Astrocyte (in vitro differentiated cells and primary cell): Measurements from ENCODE around the gene CCDC88B. TPM values are rescaled to one million over a fixed set of nuclear protein-coding genes. Genes with fewer than 3 reads are reported as not detected.

ENCODE experiments used
- DNase-seq: peaks from one replicate; pipeline ENCODE4 v3.0.0-alpha.2; 2010; ENCODE audit warnings: low read depth
- FAIRE-seq: peaks from 2 replicates; lab custom pipeline; 2011; peaks lifted over from hg19 to GRCh38; lab: Jason Lieb, UNC
- H2AFZ ChIP-seq: 2 replicates; pipeline ENCODE4 v1.6.0; 2012; ENCODE audit warnings: low read depth, low read length, inconsistent platforms
- H3K27ac ChIP-seq: 2 replicates; pipeline ENCODE4 v1.5.1; 2011; ENCODE audit warnings: low read depth, low read length, inconsistent platforms
- H3K27me3 ChIP-seq: 2 replicates; pipeline ENCODE4 v1.6.0; 2011; ENCODE audit warnings: low read length, inconsistent platforms; ENCODE audit not compliant: insufficient read depth
- H3K36me3 ChIP-seq: 2 replicates; pipeline ENCODE4 v1.5.1; 2011; ENCODE audit warnings: low read length, inconsistent platforms; ENCODE audit not compliant: insufficient read depth
- H3K4me1 ChIP-seq: 2 replicates; pipeline ENCODE4 v1.5.1; 2011; ENCODE audit warnings: low read length, inconsistent platforms; ENCODE audit not compliant: insufficient read depth
- H3K4me2 ChIP-seq: 2 replicates; pipeline ENCODE4 v1.6.0; 2012; ENCODE audit warnings: low read length, inconsistent platforms
- H3K4me3 ChIP-seq: 2 replicates; pipeline ENCODE4 v1.5.1; 2011; ENCODE audit warnings: low read depth, mild to moderate bottlenecking, low read length, inconsistent platforms; ENCODE audit not compliant: insufficient read depth
- H3K79me2 ChIP-seq: 2 replicates; pipeline ENCODE4 v1.6.0; 2012; ENCODE audit warnings: mild to moderate bottlenecking, low read length, inconsistent platforms; ENCODE audit not compliant: insufficient read depth
- H3K9ac ChIP-seq: 2 replicates; pipeline ENCODE4 v1.6.0; 2012; ENCODE audit warnings: mild to moderate bottlenecking, low read length, inconsistent platforms
- H3K9me3 ChIP-seq: 2 replicates; pipeline ENCODE4 v1.5.1; 2012; ENCODE audit warnings: low read depth, mild to moderate bottlenecking, low read length, inconsistent platforms; ENCODE audit not compliant: insufficient read depth
- H4K20me1 ChIP-seq: 2 replicates; pipeline ENCODE4 v1.6.0; 2012; ENCODE audit warnings: low read length, inconsistent platforms; ENCODE audit not compliant: insufficient read depth
- H3K27ac Mint-ChIP-seq: one replicate; pipeline ENCODE4 v1.8.0; 2021; ENCODE audit warnings: mild to moderate bottlenecking, mixed read lengths; ENCODE audit not compliant: unreplicated experiment
- H3K27me3 Mint-ChIP-seq: one replicate; pipeline ENCODE4 v1.8.0; 2021; ENCODE audit warnings: low read depth, mixed read lengths; ENCODE audit not compliant: unreplicated experiment
- H3K36me3 Mint-ChIP-seq: one replicate; pipeline ENCODE4 v1.8.0; 2021; ENCODE audit warnings: low read depth, mixed read lengths; ENCODE audit not compliant: unreplicated experiment
- H3K4me1 Mint-ChIP-seq: one replicate; pipeline ENCODE4 v1.8.0; 2021; ENCODE audit warnings: low read depth, mixed read lengths; ENCODE audit not compliant: unreplicated experiment
- H3K4me3 Mint-ChIP-seq: one replicate; pipeline ENCODE4 v1.8.0; 2021; ENCODE audit warnings: mild to moderate bottlenecking, moderate library complexity, mixed read lengths; ENCODE audit not compliant: unreplicated experiment
- H3K9me3 Mint-ChIP-seq: one replicate; pipeline ENCODE4 v1.8.0; 2021; ENCODE audit warnings: mild to moderate bottlenecking, mixed read lengths; ENCODE audit not compliant: unreplicated experiment
- EZH2 ChIP-seq: IDR thresholded peaks from 2 replicates; pipeline ENCODE4 v1.6.1; 2012; ENCODE audit warnings: mild to moderate bottlenecking, low read length, inconsistent platforms; ENCODE audit not compliant: insufficient read depth
- total RNA-seq: library from RNA; stranded (reverse); gene quantifications from 2 replicates; pipeline ENCODE4 v1.2.1, GENCODE V29; 2021
- TF ChIP-seq, protein P1 (sequence below): IDR thresholded peaks from 2 replicates; pipeline ENCODE4 v1.5.1; 2011; ENCODE audit warnings: low read depth, mild to moderate bottlenecking, inconsistent platforms, low read length, moderate library complexity; ENCODE audit not compliant: insufficient read depth

Gene CCDC88B
- total RNA-seq, 1 donor from 2014 or later = 1.2 TPM

DNA sequence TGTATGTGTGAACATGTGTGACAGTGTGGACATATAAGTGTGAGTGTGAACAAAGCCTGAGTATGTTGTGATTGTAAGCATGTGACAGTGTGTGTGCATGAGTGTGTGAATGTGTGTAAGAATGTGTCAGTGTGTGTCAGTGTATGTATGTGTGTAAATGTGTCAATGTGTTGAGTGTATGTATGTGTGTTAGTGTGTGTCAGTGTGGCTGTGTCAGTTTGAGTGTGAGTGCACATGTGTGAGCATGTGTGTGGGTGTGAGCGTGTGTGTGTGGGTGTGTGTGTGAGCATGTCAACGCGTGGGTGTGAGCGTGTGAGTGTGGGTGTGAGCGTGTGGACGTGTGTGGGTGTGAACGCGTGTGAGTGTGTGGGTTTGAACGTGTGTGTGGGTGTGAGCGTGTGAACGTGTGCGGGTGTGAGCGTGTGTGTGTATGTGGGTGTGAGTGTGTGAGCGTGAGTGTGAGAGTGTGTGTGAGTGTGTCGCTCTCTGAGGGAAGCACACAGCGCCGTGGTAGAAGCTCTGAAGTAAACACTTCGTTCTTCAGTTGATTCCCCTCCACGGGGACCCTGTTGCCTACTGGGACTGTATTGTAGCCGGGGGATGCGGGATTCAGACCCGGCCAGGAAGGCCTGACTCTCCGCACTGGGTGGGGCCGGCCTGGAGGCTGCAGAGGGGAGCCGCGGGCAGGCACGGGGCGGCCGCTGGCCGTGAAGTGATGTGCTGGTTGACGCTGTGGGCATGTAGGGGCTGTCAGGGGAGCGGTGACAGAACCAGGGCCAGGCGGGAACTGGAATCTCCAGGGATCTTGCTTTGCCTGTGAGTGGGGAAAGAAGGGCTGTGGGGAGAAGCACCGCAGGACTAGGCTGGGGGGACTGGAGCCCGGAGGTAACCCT lies 40.1 kb downstream of the CCDC88B start:
- Mint-ChIP-seq H3K4me3 (no peak overlapping the region), H3K9me3 (no peaks in the 10 kb centered on the region), H3K36me3 (no peaks in the 10 kb centered on the region), H3K4me1 (no peaks in the 10 kb centered on the region), H3K27me3 (peaks cover 12% of the 10 kb centered on the region), H3K27ac (no peak overlapping the region)
- Histone ChIP-seq H3K4me1 (no peaks in the 10 kb centered on the region), H2AFZ (no peak overlapping the region), H3K9ac (no peak overlapping the region), H3K36me3 (no peaks in the 10 kb centered on the region), H3K27ac (no peak overlapping the region), H3K27me3 (no peaks in the 10 kb centered on the region), H4K20me1 (no peaks in the 10 kb centered on the region), H3K79me2 (no peaks in the 10 kb centered on the region), H3K9me3 (no peaks in the 10 kb centered on the region), H3K4me2 (no peak overlapping the region), H3K4me3 (no peak overlapping the region)
- FAIRE-seq (no peak), DNase-seq (no peak)
- TF ChIP-seq, protein P1, sequence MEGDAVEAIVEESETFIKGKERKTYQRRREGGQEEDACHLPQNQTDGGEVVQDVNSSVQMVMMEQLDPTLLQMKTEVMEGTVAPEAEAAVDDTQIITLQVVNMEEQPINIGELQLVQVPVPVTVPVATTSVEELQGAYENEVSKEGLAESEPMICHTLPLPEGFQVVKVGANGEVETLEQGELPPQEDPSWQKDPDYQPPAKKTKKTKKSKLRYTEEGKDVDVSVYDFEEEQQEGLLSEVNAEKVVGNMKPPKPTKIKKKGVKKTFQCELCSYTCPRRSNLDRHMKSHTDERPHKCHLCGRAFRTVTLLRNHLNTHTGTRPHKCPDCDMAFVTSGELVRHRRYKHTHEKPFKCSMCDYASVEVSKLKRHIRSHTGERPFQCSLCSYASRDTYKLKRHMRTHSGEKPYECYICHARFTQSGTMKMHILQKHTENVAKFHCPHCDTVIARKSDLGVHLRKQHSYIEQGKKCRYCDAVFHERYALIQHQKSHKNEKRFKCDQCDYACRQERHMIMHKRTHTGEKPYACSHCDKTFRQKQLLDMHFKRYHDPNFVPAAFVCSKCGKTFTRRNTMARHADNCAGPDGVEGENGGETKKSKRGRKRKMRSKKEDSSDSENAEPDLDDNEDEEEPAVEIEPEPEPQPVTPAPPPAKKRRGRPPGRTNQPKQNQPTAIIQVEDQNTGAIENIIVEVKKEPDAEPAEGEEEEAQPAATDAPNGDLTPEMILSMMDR = no peak
- TF ChIP-seq EZH2 = no peak

DNA sequence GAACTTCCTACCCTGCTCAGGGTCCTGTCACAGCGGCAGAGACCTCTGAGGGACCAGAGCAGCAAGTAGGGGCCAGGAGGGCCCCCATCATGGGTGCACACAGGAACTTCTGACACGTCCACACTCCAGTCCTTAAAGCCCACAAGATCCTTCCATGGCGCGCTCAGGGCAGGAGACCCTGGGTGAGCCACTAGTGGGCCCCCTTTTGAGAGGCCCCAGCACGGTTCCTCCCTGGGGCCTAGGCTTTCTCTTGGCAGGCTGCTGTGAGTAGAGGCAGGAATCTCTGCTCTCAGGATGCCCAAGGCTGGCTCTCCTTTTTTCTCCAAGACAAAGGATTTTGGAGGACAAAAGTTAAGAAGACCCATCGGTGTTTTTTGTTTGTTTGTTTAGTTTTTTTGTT lies 41.3 kb downstream of the CCDC88B start:
- Mint-ChIP-seq H3K27me3 (peaks cover 12% of the 10 kb centered on the region), H3K4me3 (no peak overlapping the region), H3K4me1 (peaks cover 3% of the 10 kb centered on the region), H3K36me3 (no peaks in the 10 kb centered on the region), H3K9me3 (no peaks in the 10 kb centered on the region), H3K27ac (no peak overlapping the region)
- H3K4me1 ChIP-seq = peaks cover 7% of the 10 kb centered on the region
- no peak for FAIRE-seq
- no peaks in the 10 kb centered on the region for H3K9me3 ChIP-seq
- no peak overlapping the region for H3K4me2 ChIP-seq
- H3K9ac ChIP-seq = no peak overlapping the region
- H3K4me3 ChIP-seq = no peak overlapping the region
- no peaks in the 10 kb centered on the region for H4K20me1 ChIP-seq
- H3K36me3 ChIP-seq = no peaks in the 10 kb centered on the region
- H3K27ac ChIP-seq = no peak overlapping the region
- H3K79me2 ChIP-seq = no peaks in the 10 kb centered on the region
- TF ChIP-seq EZH2 = no peak
- TF ChIP-seq, protein P1 = no peak
- no peak overlapping the region for H2AFZ ChIP-seq
- DNase-seq = no peak
- H3K27me3 ChIP-seq = no peaks in the 10 kb centered on the region

DNA sequence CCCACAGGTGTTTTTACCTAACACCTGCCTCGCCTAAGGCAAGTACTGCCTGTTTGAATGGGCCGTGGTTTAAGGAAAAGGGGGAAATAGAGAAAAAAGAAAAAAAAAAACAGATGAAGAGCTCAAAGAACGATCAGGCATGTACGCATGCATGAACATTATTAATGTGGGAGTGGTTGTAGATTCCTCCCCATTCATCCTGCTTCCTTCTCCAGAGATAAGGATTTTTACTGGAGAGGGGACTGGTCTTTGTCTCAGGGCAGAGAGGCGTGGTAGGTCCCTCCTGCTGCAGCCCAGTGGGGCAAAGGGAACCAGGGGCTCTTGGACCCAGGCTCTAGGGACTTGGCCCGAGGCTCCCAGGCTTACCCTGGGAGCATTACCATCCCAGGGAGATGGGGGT lies 42.0 kb downstream of the CCDC88B start:
- Histone ChIP-seq H3K27ac (no peak overlapping the region), H3K79me2 (no peaks in the 10 kb centered on the region), H3K4me1 (peaks cover 8% of the 10 kb centered on the region), H3K4me2 (no peak overlapping the region), H3K9me3 (no peaks in the 10 kb centered on the region), H3K36me3 (no peaks in the 10 kb centered on the region), H4K20me1 (no peaks in the 10 kb centered on the region), H2AFZ (no peak overlapping the region), H3K4me3 (no peak overlapping the region), H3K9ac (no peak overlapping the region), H3K27me3 (no peaks in the 10 kb centered on the region)
- no peak for FAIRE-seq
- TF ChIP-seq, protein P1 = no peak
- TF ChIP-seq EZH2 = no peak
- Mint-ChIP-seq H3K4me3 (no peak overlapping the region), H3K4me1 (peaks cover 7% of the 10 kb centered on the region), H3K9me3 (no peaks in the 10 kb centered on the region), H3K36me3 (no peaks in the 10 kb centered on the region), H3K27me3 (peaks cover 12% of the 10 kb centered on the region), H3K27ac (no peak overlapping the region)
- no peak for DNase-seq
